GM12878 (cell line): Measurements from ENCODE around the gene PI4KB. TPM values are rescaled to one million over a fixed set of nuclear protein-coding genes. Genes with fewer than 3 reads are reported as not detected.

ENCODE experiments used
- ATAC-seq: fragments of 200-7000 bp; cut with Tn5 transposase; 3 replicates; pipeline ENCODE4 v1.9.1; 2020; ENCODE audit warnings: mild to moderate bottlenecking, moderate library complexity
- BruUV-seq: library from RNA; stranded (reverse); fragments of 400-500 nt; replicated peaks from 2 replicates; lab custom pipeline; 2021; lab: Mats Ljungman, UMichigan
- CTCF ChIA-PET: fragments of 300-600 bp; sonication (Branson Sonifier 250); formaldehyde crosslinking; extraction: SDS; loops from one replicate; lab custom pipeline; 2021; ENCODE audit warnings: inconsistent platforms; lab: Yijun Ruan, JAX
- POLR2A ChIA-PET: fragments of 350-600 bp; formaldehyde crosslinking; extraction: SDS; loops from one replicate; lab custom pipeline; 2021; ENCODE audit warnings: inconsistent platforms; lab: Charles Lee
- RAD21 ChIA-PET: fragments of 300-600 bp; sonication (Branson Sonifier 250); formaldehyde crosslinking; loops from one replicate; lab custom pipeline; 2023; ENCODE audit warnings: antibody characterized with exemption; ENCODE audit not compliant: unreplicated experiment; lab: Charles Lee
- SMC1A ChIA-PET: fragments of 300-600 bp; sonication (Branson Sonifier 250); formaldehyde crosslinking; loops from one replicate; lab custom pipeline; 2023; ENCODE audit not compliant: unreplicated experiment, uncharacterized antibody; lab: Charles Lee
- DNase-seq: peaks from one replicate; pipeline ENCODE4 v3.0.0-alpha.2; 2011; ENCODE audit warnings: low read depth, low spot score
- FAIRE-seq: peaks from 3 replicates; lab custom pipeline; 2011; peaks lifted over from hg19 to GRCh38; lab: Jason Lieb, UNC
- H2AFZ ChIP-seq: 2 replicates; pipeline ENCODE4 v1.6.0; 2011; ENCODE audit warnings: low read depth, low read length, control low read depth; ENCODE audit not compliant: control insufficient read depth
- H3K27ac ChIP-seq: 2 replicates; pipeline ENCODE4 v1.5.1; 2011; ENCODE audit warnings: control low read depth; ENCODE audit not compliant: control insufficient read depth, insufficient read depth
- H3K27me3 ChIP-seq, 2 experiments: replicated peaks in 1 of 2; 2 replicates each; pipeline versions ENCODE4 v1.6.0 to v1.6.1; 2011; ENCODE audit warnings: low read length in 1 of 2; ENCODE audit not compliant: control insufficient read depth in 2 of 2, insufficient read depth in 2 of 2
- H3K36me3 ChIP-seq, 2 experiments: 2 replicates each; pipeline ENCODE4 v1.5.1; 2011; ENCODE audit warnings: low read length in 1 of 2; ENCODE audit not compliant: control insufficient read depth in 2 of 2, insufficient read depth in 2 of 2
- H3K4me1 ChIP-seq: 2 replicates; pipeline ENCODE4 v1.6.1; 2011; ENCODE audit warnings: mild to moderate bottlenecking, low read length, moderate library complexity, mixed read lengths; ENCODE audit not compliant: control insufficient read depth, insufficient read depth
- H3K4me2 ChIP-seq: 2 replicates; pipeline ENCODE4 v1.6.0; 2011; ENCODE audit warnings: control low read depth; ENCODE audit not compliant: control insufficient read depth, insufficient read depth
- H3K4me3 ChIP-seq: fragments of 200-600 bp; sonication (generic); 2 replicates; pipeline ENCODE4 v1.5.1; 2016
- H3K79me2 ChIP-seq: 2 replicates; pipeline ENCODE4 v1.6.0; 2011; ENCODE audit warnings: low read length; ENCODE audit not compliant: control insufficient read depth, insufficient read depth
- H3K9ac ChIP-seq: 2 replicates; pipeline ENCODE4 v1.8.0; 2011; ENCODE audit warnings: low read length, control low read depth, mixed read lengths; ENCODE audit not compliant: control insufficient read depth, insufficient read depth
- H3K9me3 ChIP-seq: replicated peaks from 3 replicates; pipeline ENCODE4 v1.5.1; 2011; ENCODE audit warnings: mild to moderate bottlenecking, low read length; ENCODE audit not compliant: control insufficient read depth, insufficient read depth
- H4K20me1 ChIP-seq: 2 replicates; pipeline ENCODE4 v1.6.0; 2011; ENCODE audit not compliant: control insufficient read depth, insufficient read depth
- ELK1 ChIP-seq: IDR thresholded peaks from 2 replicates; pipeline ENCODE4 v1.6.1; 2012; ENCODE audit warnings: low read depth, low read length, improper control_type of control experiment
- HDAC6 ChIP-seq: fragments of 200-600 bp; sonication (generic); IDR thresholded peaks from one replicate; pipeline ENCODE4 v1.8.0; 2017; ENCODE audit warnings: antibody characterized with exemption; ENCODE audit not compliant: unreplicated experiment
- KAT2A ChIP-seq: conservative IDR thresholded peaks from 2 replicates; pipeline ENCODE4 v1.6.1; 2011; ENCODE audit warnings: low read depth, low read length; ENCODE audit not compliant: control insufficient read depth
- MEF2B ChIP-seq: fragments of 450-650 bp; IDR thresholded peaks from 2 replicates; pipeline ENCODE4 v1.6.1; 2018; ENCODE audit warnings: mild to moderate bottlenecking, moderate library complexity; ENCODE audit not compliant: partially characterized antibody, poor library complexity, severe bottlenecking
- PML ChIP-seq: IDR thresholded peaks from 2 replicates; pipeline ENCODE4 v1.6.1; 2012; ENCODE audit warnings: low read length, inconsistent platforms
- POLR2AphosphoS2 ChIP-seq: IDR thresholded peaks from 2 replicates; pipeline ENCODE4 v1.6.1; 2011; ENCODE audit warnings: low read depth, mild to moderate bottlenecking, low read length, improper control_type of control experiment, moderate library complexity
- POLR2AphosphoS5 ChIP-seq: IDR thresholded peaks from 2 replicates; pipeline ENCODE4 v1.6.1; 2011; ENCODE audit warnings: mild to moderate bottlenecking, low read length, inconsistent platforms
- POU2F2 ChIP-seq: IDR thresholded peaks from 3 replicates; pipeline ENCODE4 v1.6.1; 2011; ENCODE audit warnings: low read depth, mild to moderate bottlenecking, low read length, borderline replicate concordance
- RB1 ChIP-seq: fragments of 450-650 bp; formaldehyde crosslinking; IDR thresholded peaks from 2 replicates; pipeline ENCODE4 v1.6.1; 2017; ENCODE audit warnings: mild to moderate bottlenecking, borderline replicate concordance
- SIN3A ChIP-seq: IDR thresholded peaks from 2 replicates; pipeline ENCODE4 v1.6.1; 2012; ENCODE audit warnings: low read depth, low read length, improper control_type of control experiment
- SMAD1 ChIP-seq: fragments of 450-650 bp; IDR thresholded peaks from 2 replicates; pipeline ENCODE4 v1.6.1; 2018; ENCODE audit warnings: mild to moderate bottlenecking, low read depth; ENCODE audit not compliant: partially characterized antibody
- STAT1 ChIP-seq: fragments of 450-650 bp; conservative IDR thresholded peaks from 2 replicates; pipeline ENCODE4 v1.6.1; 2014; ENCODE audit warnings: antibody characterized with exemption, mild to moderate bottlenecking
- TBL1XR1 ChIP-seq: IDR thresholded peaks from 2 replicates; pipeline ENCODE4 v1.6.1; 2012; ENCODE audit warnings: low read depth, low read length, improper control_type of control experiment
- TCF7 ChIP-seq: IDR thresholded peaks from 2 replicates; pipeline ENCODE4 v1.6.1; 2014; ENCODE audit warnings: antibody characterized with exemption, borderline replicate concordance
- ZBED1 ChIP-seq: IDR thresholded peaks from 2 replicates; pipeline ENCODE4 v1.6.1; 2016; ENCODE audit warnings: borderline replicate concordance
- ZBTB4 ChIP-seq: fragments of 450-650 bp; formaldehyde crosslinking; IDR thresholded peaks from 2 replicates; pipeline ENCODE4 v1.4.0; 2022; ENCODE audit warnings: mild to moderate bottlenecking, moderate library complexity
- ZNF207 ChIP-seq: fragments of 450-650 bp; IDR thresholded peaks from 2 replicates; pipeline ENCODE4 v1.6.1; 2014; ENCODE audit warnings: antibody characterized with exemption, mild to moderate bottlenecking, borderline replicate concordance
- ZSCAN29 ChIP-seq: fragments of 450-650 bp; IDR thresholded peaks from 2 replicates; pipeline ENCODE4 v1.6.1; 2017; ENCODE audit warnings: mild to moderate bottlenecking, moderate library complexity
- WGBS: methylation state at CpG from one replicate; pipeline ENCODE4 v1.1.6; 2016; ENCODE audit warnings: low lambda C conversion rate; ENCODE audit not compliant: insufficient replicate concordance, insufficient coverage; ENCODE audit errors: missing lambda C conversion rate; 5-methylcytosine and 5-hydroxymethylcytosine counted together
- in situ Hi-C: fragments of 300-500 bp; cut with MboI; formaldehyde crosslinking; loops from 9 replicates; pipeline ENCODE4 v1.14.3; 2018; ENCODE audit warnings: mixed read lengths
- intact Hi-C: fragments of 100-400 bp; cut with micrococcal nuclease; formaldehyde crosslinking; loops from one replicate; pipeline ENCODE4 v1.14.2; 2022; ENCODE audit not compliant: unreplicated experiment
- polyA plus RNA-seq, 11 experiments: library from polyadenylated mRNA; depleted of rRNA in 4 of 11; unstranded in 6 of 11; stranded (reverse) in 5 of 11; fragments of >200 nt; fragmentation: Nextera tagmentation in 4 of 11; fragmentation: Illumina TruSeq in 1 of 11; extraction: Ambion mirVana in 4 of 11; extraction: Trizol in 1 of 11; gene quantifications; 1 replicate in 1 of 11; 2 replicates in 10 of 11; pipeline versions ENCODE4 v1.2.1 to v1.2.3, GENCODE V29; 2011 to 2016; ENCODE audit warnings: inconsistent platforms in 2 of 11, missing spikeins in 2 of 11, low read depth in 1 of 11
- total RNA-seq, 4 experiments: library from RNA; depleted of rRNA in 3 of 4; stranded (reverse); fragments of >200 nt in 3 of 4; fragmentation: Illumina TruSeq in 1 of 4; extraction: Trizol in 1 of 4; gene quantifications; 2 replicates each; pipeline versions ENCODE4 v1.2.1 to v1.2.3, GENCODE V29; 2013 to 2021

The PI4KB gene
- total and polyA plus RNA-seq, 10 of the 15 experiments (the other 5 are each of a cell fraction or from before 2014, with no cell fraction given): 3.3 to 88.3 (median 51.7) TPM

GRCh38 chr1:151254217-151255213, 72.7 kb downstream of the PI4KB start, which contains the start of gene PSMD4:
PSMD4 (plus strand) TSS chr1:151254734; CDS start chr1:151254783, 49 bp downstream.
- in situ Hi-C loops (no loop called here), intact Hi-C loops (loop anchor here (1.0 kb wide), 1 partner anchor 27 kb away; no protein-coding TSS in a partner anchor)
- FAIRE-seq: peak; percentile 97
- ChIA-PET CTCF (interaction anchor here (0.5 to 5.8 kb wide), 12 partner anchors 27 to 188 kb away, joined by 3 to 70 read pairs (median 3); partner anchors contain the start of gene PSMB4), RAD21 (interaction anchor here (0.6 to 1.8 kb wide), 12 partner anchors 17 to 197 kb away, joined by 3 to 10 read pairs (median 4); partner anchors contain the start of genes PI4KB, TNFAIP8L2, VPS72 and ZNF687), POLR2A (interaction anchor here (0.5 to 4.6 kb wide), 10 partner anchors 21 to 535 kb away, joined by 3 to 32 read pairs (median 6); partner anchors contain the start of genes PSMB4, VPS72 and ZNF687), SMC1A (interaction anchor here (0.8 to 1.7 kb wide), 12 partner anchors 23 to 190 kb away, joined by 3 to 8 read pairs (median 4); partner anchors contain the start of genes PI4KB and TNFAIP8L2)
- peak; percentile 96 for DNase-seq
- H3K27me3 ChIP-seq: no peaks in the 10 kb centered on the region
- BruUV-seq: no TSS peak
- H4K20me1 ChIP-seq: no peaks in the 10 kb centered on the region
- peaks cover 2% of the 10 kb centered on the region; the same call in 1 of the 2 replicates for H3K4me1 ChIP-seq
- peak; percentile 95 for ATAC-seq
- H3K27ac ChIP-seq: peak within 1 kb of the TSS; percentile 87
- peak within 1 kb of the TSS; percentile 79 for H3K4me2 ChIP-seq
- H2AFZ ChIP-seq: peak within 1 kb of the TSS; percentile 96
- peak within 1 kb of the TSS; percentile 91 for H3K9ac ChIP-seq
- H3K4me3 ChIP-seq: peak within 1 kb of the TSS; percentile 81
- peaks cover 39% of the 10 kb centered on the region for H3K79me2 ChIP-seq
- 17% methylated on average over 47 of the region's 56 CpGs for WGBS
- H3K36me3 ChIP-seq: peaks cover 0 to 6% of the 10 kb centered on the region in 2 experiments; a peak in 2 of 4 replicates
- H3K9me3 ChIP-seq: no peaks in the 10 kb centered on the region
- TF ChIP-seq POU2F2: no peak
- TF ChIP-seq POLR2AphosphoS5: peak; percentile 93
- no peak for TF ChIP-seq ZSCAN29
- no peak; the same call in 1 of the 2 replicates for TF ChIP-seq STAT1
- TF ChIP-seq SIN3A: peak; percentile 58; the same call in 1 of the 2 replicates
- TF ChIP-seq POLR2AphosphoS2: peak; percentile 73; the same call in 1 of the 2 replicates
- TF ChIP-seq MEF2B: peak; percentile 55
- TF ChIP-seq HDAC6: no peak
- no peak for TF ChIP-seq KAT2A
- TF ChIP-seq RB1: 0 out of 2 replicates have a peak, but pooled peaks have one; percentile 28
- TF ChIP-seq PML: 0 out of 2 replicates have a peak, but pooled peaks have one; percentile 52
- TF ChIP-seq ZBED1: no peak
- TF ChIP-seq ZNF207: no peak
- peak; percentile 64; the same call in 1 of the 2 replicates for TF ChIP-seq ELK1
- TF ChIP-seq SMAD1: no peak
- TF ChIP-seq TBL1XR1: no peak
- TF ChIP-seq ZBTB4 (CRISPR knock-in tag): no peak
- TF ChIP-seq TCF7: no peak
